GM12872 (cell line): ENCODE measurements around the gene LSMEM2.

Source experiments
- CTCF ChIP-seq: IDR thresholded peaks from 3 replicates; pipeline ENCODE4 v1.5.1; 2011; ENCODE audit warnings: low read depth, mild to moderate bottlenecking, low read length, moderate library complexity; ENCODE audit not compliant: insufficient read depth

Gene LSMEM2

GRCh38 chr3:50297384-50297775 is 18.5 kb downstream of the LSMEM2 start:
- no peak for TF ChIP-seq CTCF

- TF ChIP-seq CTCF = peak; percentile 26; the same call in 1 of the 3 replicates
These were observed 19.2 kb downstream of the LSMEM2 start for GRCh38 chr3:50297896-50298725.

GRCh38 chr3:50298836-50299637 is 20.1 kb downstream of the LSMEM2 start, which contains the start of the genes HYAL3 and NAA80:
Gene HYAL3 (minus strand): TSS chr3:50299405. CDS start chr3:50295602, 3,803 bp downstream.
Gene NAA80 (minus strand): TSS chr3:50299405. CDS start chr3:50297463, 1,942 bp downstream.
- peak; percentile 60 for TF ChIP-seq CTCF

GRCh38 chr3:50299638-50299928 is 20.7 kb downstream of the LSMEM2 start:
- TF ChIP-seq CTCF = no peak

GRCh38 chr3:50299929-50300680 is 21.2 kb downstream of the LSMEM2 start:
- no peak for TF ChIP-seq CTCF

- TF ChIP-seq CTCF = no peak
These were observed 21.9 kb downstream of the LSMEM2 start for GRCh38 chr3:50300681-50301254.
